NCI-H2107 (cell line): ENCODE data around the gene RNASE8.
"Not testable (repeated sequence)": the region's sequence is repeated elsewhere in the genome, so short reads cannot be mapped to it uniquely, and the experiment has no call there.

Experiments
- DNase-seq: peaks from one replicate; lab custom pipeline; 2025; lab: John Stamatoyannopoulos, UW

The RNASE8 gene

DNA sequence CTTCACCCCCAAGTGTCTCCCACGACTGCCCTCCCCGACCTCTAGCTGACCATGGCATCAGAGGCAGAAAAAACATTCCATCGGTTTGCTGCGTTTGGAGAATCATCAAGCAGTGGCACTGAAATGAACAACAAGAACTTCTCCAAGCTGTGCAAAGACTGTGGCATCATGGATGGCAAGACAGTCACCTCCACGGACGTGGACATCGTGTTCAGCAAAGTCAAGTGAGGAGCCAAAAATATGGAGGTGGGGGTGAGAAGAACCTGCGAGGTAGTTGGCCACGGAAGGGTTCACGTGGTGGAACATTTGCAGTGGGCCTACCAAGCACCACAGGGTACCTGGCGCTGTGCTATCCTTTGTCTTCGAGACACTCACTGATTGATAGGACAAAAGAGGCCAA, 27.1 kb upstream of the RNASE8 start:
- DNase-seq = no peak

DNA sequence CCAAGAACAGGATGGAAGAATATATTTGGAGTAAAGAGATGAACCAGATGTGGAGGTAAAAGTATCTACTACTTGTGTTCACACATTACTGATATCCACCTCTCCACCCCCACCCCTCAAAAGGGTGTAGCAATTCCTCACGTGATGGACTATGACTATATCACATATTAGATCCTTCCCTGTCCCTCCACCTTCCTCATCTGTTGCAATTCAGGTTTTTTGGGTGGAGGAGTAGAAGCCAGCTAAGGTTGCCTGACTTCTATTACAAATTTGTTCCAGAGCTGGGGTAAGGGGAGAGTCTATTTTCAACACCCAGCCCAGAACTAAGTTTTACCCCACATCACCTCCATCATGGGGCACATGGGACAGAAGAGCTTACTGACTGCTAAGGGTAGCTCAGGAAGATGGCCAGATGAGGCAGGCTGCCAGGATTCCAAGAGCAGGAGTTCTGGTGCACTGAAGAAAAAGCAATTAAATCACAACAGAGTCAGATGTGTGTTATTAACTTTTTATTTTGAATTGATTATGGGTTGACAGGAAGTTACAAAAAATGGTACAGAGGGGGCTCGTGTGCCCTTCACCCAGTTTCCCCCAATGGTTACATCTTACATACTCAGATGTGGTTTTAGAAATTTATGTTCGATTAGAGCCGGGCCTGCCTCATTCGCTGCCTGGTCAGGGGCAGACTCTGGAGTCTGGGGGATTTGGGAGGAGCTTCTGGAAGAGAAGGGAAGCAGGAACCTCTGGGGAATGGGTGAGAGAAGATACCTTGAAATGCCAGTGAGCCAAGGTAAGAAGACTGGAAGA, 25.1 kb upstream of the RNASE8 start:
- no peak for DNase-seq

DNA sequence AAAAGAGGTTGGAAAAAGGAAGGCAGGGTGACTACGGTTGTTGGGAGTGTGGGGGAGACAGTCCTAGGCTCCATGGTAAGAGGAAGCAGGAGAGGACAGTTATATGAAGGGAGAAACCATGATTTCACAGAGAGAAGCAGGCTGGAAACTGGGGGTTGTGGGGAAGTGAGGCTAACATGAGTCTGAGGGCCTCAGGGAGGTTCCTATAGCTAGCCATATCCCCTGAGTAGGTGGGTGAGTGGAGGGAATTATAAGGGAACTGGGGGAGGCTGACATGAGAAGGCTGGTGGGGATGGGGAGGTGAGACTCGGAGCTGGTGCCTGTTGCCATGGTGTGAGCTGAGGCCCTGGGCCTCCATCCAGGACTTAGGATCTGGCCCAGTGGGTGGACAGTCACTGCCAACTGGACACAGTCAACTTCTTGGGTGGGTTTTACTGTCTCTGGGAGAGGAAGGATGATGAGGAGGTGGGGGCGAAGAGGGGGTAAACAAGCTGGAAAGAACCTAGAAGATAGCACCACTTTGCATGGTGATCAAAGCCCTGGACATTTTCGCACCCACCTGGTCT, 24.4 kb upstream of the RNASE8 start:
- no peak for DNase-seq

DNA sequence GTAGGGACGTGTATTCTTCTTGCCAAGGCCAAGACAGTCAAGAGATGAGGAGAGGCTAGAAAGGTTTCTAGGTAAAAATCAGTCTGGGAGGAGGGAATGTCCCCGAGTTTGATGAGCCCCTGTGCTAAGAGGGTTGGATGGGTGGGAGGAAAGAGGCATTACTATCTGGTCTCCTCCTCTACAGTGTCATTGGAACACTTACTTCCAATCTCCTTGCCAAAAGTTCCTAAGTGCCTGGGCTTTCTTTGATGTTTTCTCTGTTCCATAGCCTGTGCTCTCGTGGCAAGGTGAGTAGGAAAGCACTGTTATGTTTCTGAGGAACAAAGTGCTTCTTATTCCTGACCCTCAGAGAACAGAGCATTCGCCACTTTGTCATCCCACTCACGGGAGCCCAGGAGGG, 22.9 kb upstream of the RNASE8 start, which contains the start of gene RNASE13:
RNASE13 (minus strand) TSS at position 101 of the 400 bp plus-strand sequence. CDS start 519 bp downstream, outside the sequence.
- DNase-seq = no peak

DNA sequence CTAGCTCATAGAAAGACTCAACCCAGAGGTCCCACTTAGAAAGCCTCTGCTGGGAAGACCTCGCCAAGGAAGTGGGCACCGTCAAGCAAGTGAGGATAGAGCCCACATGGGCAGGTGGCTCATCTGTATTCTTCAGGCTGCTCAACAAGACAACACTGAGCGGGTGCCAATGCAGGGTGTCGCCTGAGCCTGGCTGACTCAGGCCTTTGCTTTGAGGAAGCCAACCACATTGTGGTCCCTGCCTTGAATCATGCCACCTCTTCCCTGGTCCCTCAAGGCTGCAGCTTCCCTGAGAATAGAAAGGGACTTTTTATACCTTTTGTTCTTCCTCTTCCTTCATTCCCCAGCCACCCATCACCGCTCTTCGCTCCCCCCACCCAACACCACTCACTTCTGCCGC, 20.9 kb upstream of the RNASE8 start:
- DNase-seq = no peak

DNA sequence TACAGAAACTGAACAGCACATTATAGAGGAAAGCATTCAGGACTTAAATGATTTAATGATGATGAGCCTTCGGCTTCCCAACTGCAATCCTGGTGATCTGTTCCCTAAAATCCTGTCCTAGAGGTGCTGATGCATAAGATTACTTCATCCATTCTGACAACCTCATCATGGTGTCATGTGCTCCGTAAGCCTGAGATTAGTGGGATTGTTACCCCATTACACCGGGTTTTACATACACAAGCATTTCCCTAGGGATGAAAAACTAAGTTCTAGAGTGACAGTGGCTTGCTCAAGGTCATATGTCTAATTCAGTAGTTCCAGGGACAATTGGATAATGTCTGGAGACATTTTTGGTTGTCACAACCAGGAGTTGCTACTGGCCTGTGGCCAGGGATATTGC, 20.5 kb upstream of the RNASE8 start:
- DNase-seq = no peak

DNA sequence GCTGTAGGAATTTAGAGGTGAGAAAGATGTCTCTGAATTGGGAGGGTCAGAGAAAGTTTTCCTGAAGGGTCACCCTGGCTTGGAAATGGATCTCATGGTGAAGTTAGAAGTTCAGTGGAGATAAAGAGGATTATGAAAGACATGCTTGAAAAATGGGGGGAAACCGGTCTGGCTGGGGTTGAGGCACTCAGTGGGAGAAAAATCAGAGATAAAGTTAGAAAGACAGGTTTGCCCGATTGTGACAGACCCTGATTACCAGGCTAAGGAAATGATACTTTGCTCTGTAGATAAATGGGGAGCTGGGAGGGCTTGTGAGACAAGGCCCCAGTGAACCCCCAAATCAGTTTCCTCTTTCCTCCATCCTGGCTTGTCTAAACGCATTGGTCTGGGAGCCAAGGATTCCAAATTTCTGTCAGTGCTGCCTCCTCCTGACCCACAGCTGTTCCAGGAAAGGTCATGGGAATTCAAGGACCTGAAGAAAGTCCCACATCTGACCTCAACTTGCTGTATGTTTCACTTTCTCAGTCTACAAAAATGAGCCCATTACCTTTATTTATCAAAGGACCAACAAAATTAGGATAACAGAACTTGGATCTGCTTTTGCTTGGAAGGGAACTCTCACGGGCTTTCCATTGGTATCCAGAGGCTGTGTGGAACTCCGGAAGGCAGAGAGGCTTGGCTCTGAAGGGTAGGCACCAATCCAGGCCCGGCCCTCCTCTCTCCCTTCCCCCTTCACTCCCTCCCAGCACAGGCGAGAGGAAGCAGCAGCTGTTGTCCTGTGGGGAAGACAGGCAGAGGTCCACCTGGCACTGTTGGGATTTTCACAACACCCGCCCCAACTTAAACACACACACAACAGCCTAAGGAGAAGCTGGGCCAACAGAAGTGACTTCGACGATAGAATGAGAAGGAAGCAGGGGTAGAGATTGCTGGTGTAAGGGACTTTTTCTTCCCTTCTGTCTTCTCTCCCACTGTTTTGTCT, 18.9 kb upstream of the RNASE8 start:
- no peak for DNase-seq

DNA sequence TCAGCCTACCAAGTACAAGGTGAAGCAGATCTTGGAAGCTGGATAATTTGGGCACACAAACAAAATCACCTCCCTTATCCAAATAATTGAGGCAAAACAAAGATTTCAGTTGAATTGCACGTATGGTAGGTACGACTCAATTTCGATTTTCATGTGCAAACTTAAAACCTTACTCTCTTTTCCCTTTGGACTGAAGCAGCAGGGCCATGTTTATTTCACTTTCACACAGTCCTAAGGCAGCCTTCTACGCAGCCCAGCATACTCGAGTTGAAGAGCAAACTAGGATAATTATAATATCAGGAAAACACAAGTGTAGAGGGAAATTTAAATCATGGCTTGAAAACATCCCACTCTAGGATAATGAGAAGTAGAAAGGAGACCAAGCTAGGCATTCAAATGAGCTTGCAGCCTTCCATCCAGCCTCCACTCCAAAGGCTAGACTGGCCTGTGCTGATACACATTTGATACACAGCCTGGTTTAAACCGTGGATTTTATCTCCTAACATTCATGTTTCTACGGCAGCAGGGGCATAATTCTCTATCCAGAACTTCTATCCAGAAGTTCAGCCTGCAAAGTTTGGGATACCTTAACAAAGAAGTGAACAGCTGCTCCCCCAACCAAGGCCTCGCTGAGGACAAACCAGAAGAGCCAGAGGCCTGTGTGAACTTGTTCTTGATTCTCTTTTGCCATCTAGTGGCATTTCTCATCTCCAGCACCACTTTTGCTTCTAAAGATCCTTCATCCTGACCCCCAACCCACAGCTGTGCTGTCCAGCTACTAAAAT, 17.8 kb upstream of the RNASE8 start:
- DNase-seq = peak; percentile 44

DNA sequence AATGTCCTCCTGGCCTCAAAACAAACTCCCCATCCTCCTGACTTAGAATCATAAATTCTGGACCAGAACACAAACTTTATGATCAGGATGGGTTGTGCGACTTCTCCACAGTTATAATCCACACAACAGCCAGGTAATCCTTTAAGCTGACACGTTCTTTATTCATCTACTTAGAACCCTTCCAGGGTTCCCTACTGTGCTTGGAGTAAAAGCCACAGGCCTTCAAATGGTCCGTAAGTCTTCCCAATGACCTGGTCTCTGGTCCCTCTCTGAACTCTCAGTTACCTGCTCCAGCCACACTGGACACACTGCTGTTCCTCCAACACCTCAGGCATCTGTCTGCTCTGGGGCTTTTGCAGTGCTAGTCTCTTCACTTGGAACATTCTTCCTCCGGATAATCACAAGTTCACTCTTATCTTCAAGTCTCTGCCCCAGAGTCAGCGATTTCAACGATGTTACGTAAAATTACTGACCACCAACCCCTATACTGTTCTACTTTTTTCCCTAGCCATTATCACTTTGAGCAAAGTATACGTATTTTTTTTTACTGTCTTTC, 17.2 kb upstream of the RNASE8 start:
- no peak for DNase-seq

DNA sequence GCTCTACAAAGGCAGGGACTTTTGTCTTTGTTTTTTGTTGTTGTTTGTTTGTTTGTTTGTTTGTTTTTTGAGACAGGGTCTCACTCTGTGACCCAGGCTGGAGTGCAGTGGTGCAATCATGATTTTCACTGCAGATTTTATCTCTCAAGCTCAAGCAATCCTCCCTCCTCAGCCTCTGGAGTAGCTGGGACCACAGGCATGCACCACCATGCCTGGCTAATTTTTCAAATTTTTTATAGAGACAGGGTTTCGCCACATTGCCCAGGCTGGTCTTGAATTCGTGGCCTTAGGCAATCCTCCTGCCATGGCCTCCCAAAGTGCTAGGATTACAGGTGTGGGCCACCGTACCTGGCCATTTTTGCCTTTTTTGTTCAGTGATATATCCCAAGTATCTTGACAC, 16.7 kb upstream of the RNASE8 start:
- DNase-seq = not testable (repeated sequence)

DNA sequence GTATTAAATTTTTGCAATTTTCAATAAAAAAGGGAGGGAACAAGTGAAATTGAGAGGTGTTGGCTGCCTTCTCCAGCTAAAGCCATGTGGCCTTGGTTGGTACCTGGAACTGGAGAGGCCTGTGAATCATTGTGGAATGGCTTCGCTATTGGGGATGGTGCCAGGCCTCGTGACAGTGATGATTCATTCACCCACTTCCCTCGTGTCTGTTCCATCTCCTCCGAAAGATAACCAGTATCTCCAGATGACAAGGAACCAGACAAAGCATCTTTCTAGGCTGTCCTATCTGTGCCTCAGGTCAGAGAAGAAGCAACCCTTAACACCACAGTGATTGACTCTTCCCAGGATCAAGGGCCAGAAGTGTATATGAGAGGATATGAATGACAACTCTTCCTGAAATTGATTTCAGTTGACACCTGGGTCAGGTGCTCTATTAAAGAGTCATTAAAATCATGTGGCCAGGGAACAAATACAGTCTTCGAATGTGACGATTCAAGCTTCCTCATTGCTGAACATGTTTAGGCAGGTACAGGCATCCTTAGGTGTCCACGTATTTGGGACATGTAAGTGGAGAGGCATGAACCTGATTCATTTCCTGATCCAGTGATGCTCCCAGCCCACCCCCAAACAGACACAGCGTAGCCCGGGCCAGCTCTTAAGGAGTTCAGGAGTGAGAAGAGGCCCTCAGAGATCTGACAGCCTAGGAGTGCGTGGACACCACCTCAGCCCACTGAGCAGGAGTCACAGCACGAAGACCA, 15.8 kb upstream of the RNASE8 start, which contains the start of gene RNASE7:
RNASE7 (plus strand) TSS at position 687 of the 758 bp plus-strand sequence. CDS start 631 bp downstream, outside the sequence.
- no peak for DNase-seq

DNA sequence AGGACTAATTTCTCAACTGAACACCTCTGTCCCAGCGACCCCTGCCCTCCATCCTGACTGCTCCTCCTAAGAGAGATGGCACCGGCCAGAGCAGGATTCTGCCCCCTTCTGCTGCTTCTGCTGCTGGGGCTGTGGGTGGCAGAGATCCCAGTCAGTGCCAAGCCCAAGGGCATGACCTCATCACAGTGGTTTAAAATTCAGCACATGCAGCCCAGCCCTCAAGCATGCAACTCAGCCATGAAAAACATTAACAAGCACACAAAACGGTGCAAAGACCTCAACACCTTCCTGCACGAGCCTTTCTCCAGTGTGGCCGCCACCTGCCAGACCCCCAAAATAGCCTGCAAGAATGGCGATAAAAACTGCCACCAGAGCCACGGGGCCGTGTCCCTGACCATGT, 14.7 kb upstream of the RNASE8 start:
- no peak for DNase-seq

DNA sequence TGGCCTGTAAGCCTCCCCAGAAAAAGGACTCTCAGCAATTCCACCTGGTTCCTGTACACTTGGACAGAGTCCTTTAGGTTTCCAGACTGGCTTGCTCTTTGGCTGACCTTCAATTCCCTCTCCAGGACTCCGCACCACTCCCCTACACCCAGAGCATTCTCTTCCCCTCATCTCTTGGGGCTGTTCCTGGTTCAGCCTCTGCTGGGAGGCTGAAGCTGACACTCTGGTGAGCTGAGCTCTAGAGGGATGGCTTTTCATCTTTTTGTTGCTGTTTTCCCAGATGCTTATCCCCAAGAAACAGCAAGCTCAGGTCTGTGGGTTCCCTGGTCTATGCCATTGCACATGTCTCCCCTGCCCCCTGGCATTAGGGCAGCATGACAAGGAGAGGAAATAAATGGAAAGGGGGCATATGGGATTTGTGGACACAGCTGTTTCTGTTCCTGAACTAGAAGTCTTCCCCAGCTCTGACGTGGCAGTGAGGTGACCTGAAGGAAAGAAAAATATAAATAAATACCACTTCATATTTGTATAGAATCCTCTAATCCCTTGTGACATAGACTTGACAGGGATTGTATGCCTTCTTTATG, 14.1 kb upstream of the RNASE8 start:
- no peak for DNase-seq

DNA sequence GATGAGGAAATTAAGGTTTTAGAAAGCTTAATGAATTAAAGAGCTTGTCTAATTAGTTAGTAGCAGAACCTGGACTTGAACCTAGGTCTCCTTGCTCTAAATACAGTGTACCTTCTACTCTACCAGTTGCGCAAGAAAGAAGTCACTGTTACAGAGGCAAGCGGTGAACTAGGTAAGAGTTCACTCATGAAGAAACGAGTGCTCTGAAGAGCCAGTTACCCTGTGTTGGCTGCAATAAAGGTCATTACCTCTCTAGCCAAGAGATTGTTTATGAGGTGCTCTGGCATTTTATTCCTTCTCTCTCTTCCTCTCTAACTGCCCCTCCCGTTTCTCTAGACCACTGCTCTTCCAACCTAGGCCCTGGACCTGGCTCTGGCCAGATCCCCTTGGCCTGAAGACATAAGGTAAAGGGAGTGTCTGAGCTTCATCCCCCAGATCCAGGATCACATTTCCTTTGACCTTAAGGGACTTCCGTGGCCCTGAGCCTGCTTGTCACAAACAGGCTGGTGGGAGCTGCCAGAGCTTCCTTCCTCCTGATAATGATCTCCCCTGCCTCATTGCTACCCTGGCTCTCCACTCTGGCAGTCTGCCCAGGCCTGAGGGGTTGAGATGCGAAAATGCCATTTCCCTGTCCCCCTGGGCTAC, 13.5 kb upstream of the RNASE8 start:
- DNase-seq = no peak

DNA sequence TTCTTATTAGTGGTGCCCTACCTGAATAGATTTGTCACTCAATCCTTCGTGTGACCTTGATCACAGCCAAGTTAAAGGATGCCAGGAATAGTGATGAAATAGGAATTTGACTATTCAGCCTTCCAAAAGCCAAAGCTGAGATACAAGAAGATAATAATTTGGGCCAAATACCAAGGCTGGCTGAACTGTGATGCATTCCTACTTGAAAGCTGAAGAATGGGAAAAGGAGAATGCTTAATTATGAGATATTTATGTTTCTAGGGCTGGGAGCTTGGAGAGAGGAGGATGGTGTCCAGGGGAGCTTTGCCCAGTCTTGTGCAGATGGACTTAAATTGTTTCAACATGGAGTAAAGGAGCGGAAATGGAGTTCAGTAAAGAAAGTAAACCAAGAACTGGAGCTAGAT, 10.2 kb upstream of the RNASE8 start:
- no peak for DNase-seq

DNA sequence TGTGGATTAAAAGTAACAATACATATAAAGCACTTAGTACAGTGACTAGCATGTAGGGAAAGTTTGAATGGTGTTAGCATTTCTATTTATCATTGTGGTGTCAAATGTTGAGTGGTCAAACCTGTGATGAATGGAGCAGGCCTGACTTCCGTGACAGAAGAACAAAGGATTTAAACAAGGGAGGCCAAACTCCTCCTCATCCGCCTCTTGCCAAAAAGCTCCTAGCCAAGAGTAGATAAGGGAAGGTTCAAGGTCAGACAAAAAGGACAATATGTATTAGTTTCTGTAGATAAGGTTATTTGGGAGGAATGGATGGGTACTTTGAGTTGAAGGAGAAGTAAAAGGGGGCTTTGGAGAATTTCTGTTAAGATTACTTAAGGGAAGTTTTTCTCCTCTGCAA, 9.0 kb upstream of the RNASE8 start:
- no peak for DNase-seq

DNA sequence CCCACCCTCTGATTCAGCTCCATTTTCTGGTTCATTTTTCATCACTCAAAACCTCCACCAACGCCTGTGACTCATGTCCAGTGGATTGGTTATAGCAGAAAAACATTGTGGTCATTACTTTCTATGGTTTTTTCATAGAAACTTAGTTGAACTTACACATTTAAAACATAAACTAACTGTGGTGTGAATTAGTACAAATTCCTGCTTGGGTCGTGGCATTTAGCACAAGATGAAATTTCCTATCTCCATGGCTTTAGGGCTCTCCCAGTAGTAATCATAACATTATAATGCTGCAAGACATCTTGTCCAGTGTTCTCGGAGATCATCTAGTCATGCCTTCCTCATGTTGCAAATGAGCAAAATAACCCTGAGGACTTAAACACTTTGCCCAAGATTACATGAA, 8.3 kb upstream of the RNASE8 start:
- DNase-seq = no peak

DNA sequence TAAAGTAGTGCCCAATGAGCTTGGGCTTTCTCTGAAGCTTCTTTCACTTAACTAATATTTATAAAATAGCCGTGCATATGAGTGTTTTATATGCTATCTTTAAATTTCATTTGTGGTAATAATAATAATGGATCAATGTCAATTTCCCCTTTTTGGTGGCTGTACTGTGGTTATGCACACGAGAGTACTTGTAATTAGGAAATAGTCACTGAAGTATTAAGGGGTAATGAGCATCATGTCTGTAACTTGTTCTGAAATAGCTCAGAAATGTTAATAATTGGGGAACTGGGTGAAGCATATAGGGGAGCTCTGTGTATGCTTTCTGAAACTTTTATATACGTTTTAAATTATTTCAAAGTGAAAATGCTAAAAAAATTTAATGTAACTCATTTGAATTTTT, 7.0 kb upstream of the RNASE8 start:
- no peak for DNase-seq
